HG03045 (cell line): ENCODE measurements around the gene ATF7IP.

Experiments
- ATAC-seq: cut with Tn5 transposase; IDR thresholded peaks from one replicate; pipeline ENCODE4 v1.9.1; 2021; ENCODE audit warnings: mild to moderate bottlenecking, moderate library complexity; ENCODE audit not compliant: unreplicated experiment

The ATF7IP gene

GRCh38 chr12:14416658-14417057 lies 51.2 kb downstream of the ATF7IP start:
- no peak for ATAC-seq

GRCh38 chr12:14417715-14418114 lies 52.2 kb downstream of the ATF7IP start:
- ATAC-seq = no peak

- no peak for ATAC-seq
Measured at GRCh38 chr12:14418451-14418890, 53.0 kb downstream of the ATF7IP start.

GRCh38 chr12:14422516-14423230 lies 57.2 kb downstream of the ATF7IP start:
- ATAC-seq = no peak

- no peak for ATAC-seq
Measured at GRCh38 chr12:14424545-14424944, 59.1 kb downstream of the ATF7IP start.

- no peak for ATAC-seq
Measured at GRCh38 chr12:14426792-14427191, 61.3 kb downstream of the ATF7IP start.

GRCh38 chr12:14427929-14428328 lies 62.4 kb downstream of the ATF7IP start:
- ATAC-seq = no peak

GRCh38 chr12:14430394-14430986 lies 65.0 kb downstream of the ATF7IP start:
- ATAC-seq = no peak

- ATAC-seq = no peak
Measured at GRCh38 chr12:14431975-14432374, 66.5 kb downstream of the ATF7IP start.

- no peak for ATAC-seq
Measured at GRCh38 chr12:14435627-14436026, 70.1 kb downstream of the ATF7IP start.

- ATAC-seq = no peak
Measured at GRCh38 chr12:14442221-14442881, 76.9 kb downstream of the ATF7IP start.

- no peak for ATAC-seq
Measured at GRCh38 chr12:14443531-14443930, 78.0 kb downstream of the ATF7IP start.

- no peak for ATAC-seq
Measured at GRCh38 chr12:14450479-14450878, 85.0 kb downstream of the ATF7IP start.

GRCh38 chr12:14452336-14452735 lies 86.9 kb downstream of the ATF7IP start:
- no peak for ATAC-seq

- no peak for ATAC-seq
Measured at GRCh38 chr12:14452865-14453264, 87.4 kb downstream of the ATF7IP start.

GRCh38 chr12:14454098-14454907 lies 88.8 kb downstream of the ATF7IP start:
- ATAC-seq = no peak

GRCh38 chr12:14460212-14460841 lies 94.8 kb downstream of the ATF7IP start:
- no peak for ATAC-seq

- ATAC-seq = no peak
Measured at GRCh38 chr12:14471497-14471896, 106.0 kb downstream of the ATF7IP start.

GRCh38 chr12:14473707-14474287 lies 108.3 kb downstream of the ATF7IP start:
- no peak for ATAC-seq

- no peak for ATAC-seq
Measured at GRCh38 chr12:14479004-14479403, 113.5 kb downstream of the ATF7IP start.
